Measurements from ENCODE around the gene MSX1.

MSX1 gene

DNA sequence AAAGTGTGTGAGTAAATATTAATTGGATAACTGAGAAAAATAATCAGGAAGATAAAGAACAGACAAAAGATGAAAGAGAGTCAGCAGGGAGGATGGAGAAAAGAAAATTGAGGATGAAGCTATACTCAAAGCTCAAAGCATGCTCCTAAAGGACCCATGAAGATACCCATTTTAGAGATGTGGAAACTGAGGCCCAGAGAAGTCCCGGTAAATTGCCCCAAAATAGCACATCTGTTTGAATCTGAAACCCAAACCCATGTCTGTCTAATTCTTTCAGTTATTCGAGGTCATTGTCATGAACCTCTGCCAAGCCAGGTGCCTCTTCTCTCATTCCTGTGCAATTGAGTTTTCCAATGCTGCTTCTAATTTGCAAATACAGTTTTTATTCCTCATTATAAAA, 29.6 kb upstream of the MSX1 start:
- no peak for ATAC-seq (replicated peaks)
- Mint-ChIP-seq H3K36me3 (peaks cover 4 to 6% of the 10 kb centered on the region in 2 donors), H3K4me1 (no peaks in the 10 kb centered on the region), H3K4me3 (no peak overlapping the region), H3K27ac (no peak overlapping the region), H3K27me3 (peaks cover 35 to 44% of the 10 kb centered on the region in 2 donors), H3K9me3 (peaks cover 15 to 18% of the 10 kb centered on the region in 2 donors)
- DNase-seq = no peak

DNA sequence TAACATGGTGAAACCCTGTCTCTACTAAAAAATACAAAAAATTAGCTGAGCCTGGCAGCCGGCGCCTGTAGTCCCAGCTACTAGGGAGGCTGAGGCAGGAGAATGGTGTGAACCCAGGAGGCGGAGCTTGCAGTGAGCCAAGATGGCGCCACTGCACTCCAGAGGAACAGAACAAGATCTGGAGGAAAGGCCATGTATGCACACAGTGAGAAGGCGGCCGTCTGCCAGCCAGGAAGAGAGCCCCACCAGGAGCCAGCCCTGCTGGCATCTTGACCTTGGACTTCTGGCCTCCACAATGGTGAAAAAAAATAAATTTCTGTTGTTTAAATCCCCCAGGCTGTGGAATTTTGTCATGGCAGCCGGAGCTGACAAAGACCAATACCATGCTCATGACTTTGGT, 28.2 kb upstream of the MSX1 start:
- H3K4me3 Mint-ChIP-seq = no peak overlapping the region
- peaks cover 9 to 14% of the 10 kb centered on the region in 2 donors for H3K9me3 Mint-ChIP-seq
- no peaks in the 10 kb centered on the region for H3K4me1 Mint-ChIP-seq
- peaks cover 4 to 7% of the 10 kb centered on the region in 2 donors for H3K36me3 Mint-ChIP-seq
- no peak for ATAC-seq (replicated peaks)
- DNase-seq = no peak
- peaks cover 34 to 51% of the 10 kb centered on the region in 2 donors for H3K27me3 Mint-ChIP-seq
- no peak overlapping the region for H3K27ac Mint-ChIP-seq

DNA sequence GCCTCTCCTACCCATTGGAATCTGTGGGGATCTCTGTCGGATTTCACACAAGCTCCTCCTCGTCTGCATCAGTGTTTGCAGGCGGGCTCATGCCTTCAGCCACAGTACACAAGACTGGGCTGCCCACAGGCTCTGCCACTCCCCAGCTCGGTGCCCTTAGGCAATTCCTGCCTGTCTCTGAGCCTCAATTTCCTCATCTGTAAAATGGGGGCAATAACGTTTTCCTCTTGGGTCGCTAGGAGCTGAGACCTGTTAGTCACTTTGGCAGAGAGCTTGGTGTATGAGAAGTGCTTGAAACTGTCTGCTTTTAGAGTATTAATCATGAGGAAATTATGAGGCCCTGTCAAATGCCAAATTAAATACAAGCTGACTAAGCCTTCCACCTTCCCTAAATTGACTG, 27.6 kb upstream of the MSX1 start:
- H3K36me3 Mint-ChIP-seq = peaks cover 4 to 7% of the 10 kb centered on the region in 2 donors
- no peak overlapping the region for H3K27ac Mint-ChIP-seq
- DNase-seq = no peak
- H3K27me3 Mint-ChIP-seq = peaks cover 34 to 56% of the 10 kb centered on the region in 2 donors
- no peaks in the 10 kb centered on the region for H3K4me1 Mint-ChIP-seq
- H3K9me3 Mint-ChIP-seq = peaks cover 9 to 14% of the 10 kb centered on the region in 2 donors
- ATAC-seq (replicated peaks) = no peak
- no peak overlapping the region for H3K4me3 Mint-ChIP-seq

DNA sequence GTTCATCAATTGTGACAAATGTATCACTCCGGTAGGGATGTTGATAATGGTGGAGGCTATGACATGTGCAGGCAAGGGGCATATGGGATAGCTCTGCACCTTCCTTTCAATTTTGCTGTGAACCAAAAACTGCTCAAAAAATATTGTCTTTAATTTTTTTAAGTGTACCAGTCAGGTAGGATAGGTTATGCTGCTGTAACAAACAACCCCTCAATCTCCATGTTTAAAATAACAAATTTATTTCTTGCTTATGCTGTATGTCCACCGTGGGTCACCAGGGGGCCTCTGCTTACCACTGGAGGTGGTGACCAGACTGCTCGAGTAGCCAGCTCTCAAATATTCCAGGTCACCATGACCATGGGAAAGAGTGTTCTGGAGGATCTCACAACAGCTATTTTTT, 23.4 kb upstream of the MSX1 start:
- Mint-ChIP-seq H3K4me3 (no peak overlapping the region), H3K9me3 (peaks cover 9 to 14% of the 10 kb centered on the region in 2 donors), H3K27me3 (peaks cover 35 to 43% of the 10 kb centered on the region in 2 donors), H3K4me1 (no peaks in the 10 kb centered on the region), H3K36me3 (peaks cover 4 to 7% of the 10 kb centered on the region in 2 donors), H3K27ac (no peak overlapping the region)
- ATAC-seq (replicated peaks) (no peak), DNase-seq (no peak)

DNA sequence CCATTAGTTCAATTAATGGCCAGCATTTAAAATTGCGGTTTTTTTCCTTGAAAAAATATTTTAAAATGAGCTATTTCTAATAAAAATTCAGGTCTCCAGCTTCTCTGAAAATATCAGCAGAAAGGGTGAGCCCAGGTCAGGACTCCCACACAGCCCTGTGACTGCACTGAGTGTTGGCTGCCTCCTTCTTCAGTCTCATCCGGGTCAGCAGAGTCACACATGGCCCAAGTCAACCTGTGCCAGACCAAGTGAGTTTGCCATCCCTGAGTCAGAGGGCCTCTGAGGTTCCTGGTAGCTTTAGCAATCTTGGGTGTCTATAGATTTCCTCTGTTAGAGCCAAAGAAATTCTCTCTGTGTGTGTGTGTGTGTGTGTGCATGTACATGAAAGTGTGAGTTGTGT, 22.1 kb upstream of the MSX1 start:
- Mint-ChIP-seq H3K36me3 (peaks cover 4 to 7% of the 10 kb centered on the region in 2 donors), H3K4me1 (no peaks in the 10 kb centered on the region), H3K27ac (no peak overlapping the region), H3K9me3 (peaks cover 9 to 14% of the 10 kb centered on the region in 2 donors), H3K4me3 (no peak overlapping the region), H3K27me3 (peaks cover 40 to 44% of the 10 kb centered on the region in 2 donors)
- no peak for ATAC-seq (replicated peaks)
- DNase-seq = no peak

DNA sequence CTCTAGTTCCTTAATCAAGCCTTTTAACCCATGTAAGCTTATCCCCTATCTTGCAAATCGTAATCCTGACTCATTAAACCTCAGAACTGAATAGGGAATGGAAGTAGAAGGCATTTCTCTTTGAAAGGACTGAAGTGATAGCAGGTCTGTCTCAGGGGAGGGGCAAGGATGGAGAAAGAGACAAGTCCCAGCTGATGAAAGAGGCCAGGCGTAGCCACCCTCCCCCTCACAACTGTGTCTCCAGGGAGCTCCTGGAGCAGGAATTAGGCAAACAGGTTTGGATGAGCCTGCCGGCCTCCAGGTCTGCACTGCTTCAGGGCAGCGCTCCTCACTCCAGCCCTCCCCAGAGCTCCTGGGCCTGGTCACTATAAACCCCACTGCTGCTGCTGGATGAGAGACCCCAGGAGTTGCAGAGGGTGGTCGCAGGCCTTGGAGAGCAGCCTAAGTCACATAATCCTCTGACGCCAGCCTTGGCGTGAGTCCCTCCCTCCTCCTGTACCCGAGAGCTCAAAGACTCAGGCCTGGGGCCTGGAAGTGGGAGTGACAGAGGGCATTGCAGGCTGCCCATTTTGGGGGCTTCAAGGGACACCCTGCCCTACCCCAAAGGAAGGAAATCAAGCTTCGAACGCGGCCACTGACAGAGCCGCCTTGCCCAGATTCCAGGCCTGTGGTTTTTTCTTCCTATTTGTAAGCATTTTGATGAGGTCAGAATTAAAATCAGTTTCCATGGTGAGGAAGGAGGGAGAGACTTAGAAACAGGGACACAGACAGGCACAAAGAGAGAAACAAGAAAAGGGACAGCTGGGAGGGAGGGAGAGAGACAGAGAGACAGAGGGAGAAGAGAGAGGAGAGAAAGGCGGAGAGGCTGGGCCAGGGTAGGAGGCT, 21.2 kb upstream of the MSX1 start:
- Mint-ChIP-seq H3K9me3 (peaks cover 9 to 14% of the 10 kb centered on the region in 2 donors), H3K4me1 (no peaks in the 10 kb centered on the region), H3K27ac (no peak overlapping the region), H3K4me3 (no peak overlapping the region), H3K36me3 (peaks cover 4 to 7% of the 10 kb centered on the region in 2 donors), H3K27me3 (peaks cover 44 to 52% of the 10 kb centered on the region in 2 donors)
- no peak for DNase-seq
- ATAC-seq (replicated peaks) = no peak

DNA sequence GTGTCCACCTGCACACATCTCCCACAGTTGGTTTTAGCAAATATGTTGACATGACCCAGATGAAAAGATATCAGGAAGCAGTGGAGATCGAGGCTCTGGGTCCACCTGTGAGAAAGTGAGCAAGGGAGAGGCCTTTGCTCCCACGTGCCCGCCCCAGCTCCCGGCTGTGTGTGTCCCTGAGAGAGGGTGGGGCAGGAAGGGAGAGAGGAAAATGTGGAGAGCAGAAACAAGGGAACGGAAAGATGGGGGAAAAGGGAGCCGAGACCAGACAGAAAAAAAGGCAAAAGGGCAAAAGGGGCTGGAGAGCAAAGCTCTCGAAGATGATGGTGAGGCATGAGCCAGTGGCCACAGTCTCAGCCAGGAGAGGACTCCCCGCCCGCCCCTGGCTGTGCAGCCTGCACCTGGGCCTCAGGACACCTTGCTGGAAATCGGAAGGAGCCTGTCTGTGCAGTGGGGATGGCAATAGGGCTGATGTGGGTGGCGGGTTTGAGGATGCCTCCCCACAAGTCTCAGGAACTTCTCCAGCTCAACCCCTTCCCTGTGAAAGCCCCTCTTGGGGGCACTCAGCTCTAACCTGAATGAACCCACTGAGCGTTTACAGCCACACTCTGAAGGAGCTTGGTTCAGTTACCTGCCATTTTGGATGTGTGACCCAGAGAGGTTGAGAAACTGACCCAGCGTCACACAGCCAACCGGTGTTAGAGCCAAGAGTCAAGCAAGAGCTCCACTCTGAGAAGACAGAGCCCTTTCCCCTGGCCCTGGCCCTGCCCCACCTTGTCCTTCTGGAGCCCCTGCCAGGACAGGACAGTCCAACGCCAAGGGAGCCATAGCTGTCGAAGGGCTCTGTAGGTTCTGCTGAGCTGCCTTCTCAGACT, 20.3 kb upstream of the MSX1 start:
- Mint-ChIP-seq H3K27me3 (peaks cover 42 to 60% of the 10 kb centered on the region in 2 donors), H3K4me3 (no peak overlapping the region), H3K36me3 (peaks cover 0 to 4% of the 10 kb centered on the region in 2 donors), H3K9me3 (peaks cover 8 to 9% of the 10 kb centered on the region in 2 donors), H3K27ac (no peak overlapping the region), H3K4me1 (no peaks in the 10 kb centered on the region)
- ATAC-seq (replicated peaks) (no peak), DNase-seq (no peak)

DNA sequence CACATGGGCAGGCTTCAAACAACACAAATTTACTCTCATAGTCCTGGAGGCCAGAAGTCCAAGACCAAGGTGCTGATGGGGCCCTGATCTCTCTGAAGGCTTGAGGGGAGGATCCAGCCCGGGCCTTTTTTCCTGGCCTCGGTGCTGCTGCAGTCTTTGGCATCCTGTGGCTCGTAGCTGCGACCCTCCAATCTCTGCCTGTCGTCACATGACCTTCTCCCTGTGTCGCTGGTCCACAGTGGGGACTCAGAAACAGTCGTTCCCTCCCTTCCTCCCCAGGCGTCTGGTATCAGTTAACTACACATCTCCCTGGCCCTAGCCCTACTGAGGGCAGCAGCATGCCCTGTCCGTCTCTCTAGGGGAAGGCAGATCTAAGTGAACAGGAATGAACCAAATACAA, 19.1 kb upstream of the MSX1 start:
- Mint-ChIP-seq H3K27ac (no peak overlapping the region), H3K4me1 (no peaks in the 10 kb centered on the region), H3K4me3 (no peak overlapping the region), H3K9me3 (peaks cover 0 to 2% of the 10 kb centered on the region in 2 donors), H3K27me3 (peaks cover 51 to 67% of the 10 kb centered on the region in 2 donors), H3K36me3 (peaks cover 3% of the 10 kb centered on the region in 2 donors)
- DNase-seq = no peak
- ATAC-seq (replicated peaks) = no peak

DNA sequence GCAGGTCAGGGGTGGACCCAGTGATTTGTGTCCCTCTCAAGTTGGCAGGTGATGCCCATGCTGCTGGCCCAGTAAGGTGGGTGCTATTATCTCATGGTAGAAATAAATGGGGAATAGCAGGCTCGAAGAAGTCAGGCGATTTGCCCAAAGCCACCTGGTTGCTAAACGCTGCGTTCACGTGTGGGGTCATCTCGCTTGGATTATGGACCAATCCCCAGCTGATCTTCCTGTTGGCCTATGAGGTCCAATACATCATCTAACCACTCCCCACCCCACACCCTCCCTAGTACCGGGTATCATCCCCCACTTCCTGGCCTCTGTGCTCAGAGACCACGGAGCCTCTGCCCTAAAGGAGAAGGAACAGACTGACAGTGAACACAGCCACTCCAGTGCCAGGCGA, 18.3 kb upstream of the MSX1 start:
- Mint-ChIP-seq H3K4me1 (no peaks in the 10 kb centered on the region), H3K36me3 (peaks cover 2 to 3% of the 10 kb centered on the region in 2 donors), H3K27me3 (peaks cover 51 to 72% of the 10 kb centered on the region in 2 donors), H3K9me3 (peaks cover 0 to under 1% of the 10 kb centered on the region in 2 donors), H3K27ac (no peak overlapping the region), H3K4me3 (no peak overlapping the region)
- no peak for ATAC-seq (replicated peaks)
- DNase-seq = no peak

DNA sequence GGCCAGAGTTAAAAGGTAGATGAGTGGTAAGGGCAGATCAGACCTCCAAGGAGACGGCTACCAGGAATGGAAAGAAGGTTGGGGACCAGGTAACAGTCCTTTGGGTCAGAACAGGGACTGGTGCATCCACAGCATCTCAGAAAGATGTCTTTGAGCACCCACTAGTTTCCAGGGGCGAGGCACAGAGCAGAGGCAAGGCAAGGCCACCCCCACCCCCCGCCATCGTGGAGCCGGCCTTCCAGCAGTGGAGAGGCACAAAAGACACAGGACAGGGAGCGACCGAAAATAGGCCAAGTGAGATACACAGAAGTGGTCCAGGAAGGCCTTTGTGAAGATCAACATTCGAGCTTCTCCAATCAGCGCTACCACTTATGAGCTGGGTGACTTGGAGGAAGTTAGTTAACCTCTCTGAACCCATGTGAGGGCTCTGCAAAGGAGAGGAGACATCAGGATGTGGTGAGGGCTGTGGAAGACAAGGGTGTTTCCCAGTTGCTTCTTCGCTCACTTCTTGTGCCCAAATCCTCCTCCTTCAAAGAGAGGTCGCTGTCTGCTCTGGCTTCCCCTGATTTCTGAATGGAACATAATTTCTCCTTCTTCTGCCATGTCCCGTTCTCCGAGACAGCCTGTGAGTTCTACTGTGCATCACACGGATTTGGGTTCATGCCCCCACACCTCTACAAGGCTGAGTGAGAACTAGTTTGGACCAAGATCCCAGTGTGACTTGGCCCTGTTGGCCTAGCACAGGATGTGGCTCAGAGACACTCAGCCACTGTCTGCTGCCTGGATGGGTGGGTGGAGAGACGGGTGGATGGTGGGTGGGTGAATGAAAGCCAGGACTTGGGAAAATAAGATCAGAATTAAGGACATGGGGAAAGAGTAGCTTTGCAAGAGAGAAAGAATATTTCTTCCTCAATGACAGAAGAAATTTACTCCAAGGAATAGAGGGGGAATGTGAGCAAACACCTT, 16.7 kb upstream of the MSX1 start:
- Mint-ChIP-seq H3K27ac (no peak overlapping the region), H3K9me3 (no peaks in the 10 kb centered on the region), H3K4me3 (no peak overlapping the region), H3K27me3 (peaks cover 58 to 77% of the 10 kb centered on the region in 2 donors), H3K4me1 (peaks cover 0 to 12% of the 10 kb centered on the region in 2 donors), H3K36me3 (peaks cover 1 to 3% of the 10 kb centered on the region in 2 donors)
- DNase-seq = no peak
- ATAC-seq (replicated peaks) = no peak

DNA sequence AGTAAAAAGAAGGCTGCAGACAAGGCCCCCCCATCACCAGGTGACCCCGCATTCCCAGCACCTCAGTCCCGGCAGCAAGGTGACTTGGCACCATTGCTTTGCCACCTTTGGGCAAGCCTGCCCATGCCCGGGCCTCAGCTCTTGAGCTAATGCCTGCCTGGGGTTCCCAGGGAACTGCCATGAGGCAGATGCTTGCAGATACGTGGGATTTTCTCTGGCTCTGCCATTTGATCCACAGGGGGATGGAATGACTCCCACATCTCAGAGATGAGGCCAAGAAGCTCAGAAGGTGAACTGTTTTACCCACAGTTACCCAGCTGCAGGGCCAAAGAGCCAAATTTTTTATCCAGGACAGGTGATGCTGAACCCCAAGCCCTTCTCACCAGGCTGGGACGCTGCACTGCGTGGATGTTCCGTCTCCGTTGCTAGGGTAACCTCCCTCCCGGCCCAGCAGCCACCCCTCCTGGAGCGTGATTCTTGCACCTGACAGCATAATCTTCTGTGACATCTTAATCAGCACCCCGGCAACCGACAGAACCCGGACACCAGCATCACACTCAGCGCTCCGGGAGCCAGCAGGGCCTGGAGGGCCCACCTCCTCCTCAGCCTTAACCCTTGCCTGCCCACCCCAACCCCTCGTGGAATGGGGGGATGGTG, 15.7 kb upstream of the MSX1 start:
- Mint-ChIP-seq H3K4me1 (peaks cover 0 to 12% of the 10 kb centered on the region in 2 donors), H3K4me3 (no peak overlapping the region), H3K9me3 (no peaks in the 10 kb centered on the region), H3K27ac (no peak overlapping the region), H3K27me3 (peaks cover 61 to 81% of the 10 kb centered on the region in 2 donors), H3K36me3 (peaks cover 1 to 3% of the 10 kb centered on the region in 2 donors)
- DNase-seq (no peak), ATAC-seq (replicated peaks) (no peak)

DNA sequence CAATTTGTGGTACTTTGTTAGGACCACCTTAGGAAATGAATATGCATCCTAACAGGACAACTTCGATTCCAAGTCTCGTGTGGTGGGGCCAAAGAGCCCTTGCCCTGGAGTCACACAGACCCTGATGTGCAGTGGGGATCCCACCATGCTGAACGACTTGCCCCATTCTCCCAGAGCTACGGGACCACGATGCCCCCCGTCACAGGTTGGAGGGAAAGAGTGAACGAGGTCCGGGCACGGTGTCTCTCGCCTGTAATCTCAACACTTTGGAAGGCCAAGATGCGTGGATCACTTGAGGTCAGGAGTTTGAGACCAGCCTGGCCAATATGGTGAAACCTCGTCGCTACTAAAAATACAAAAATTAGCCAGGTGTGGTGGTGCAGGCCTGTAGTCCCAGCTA, 14.4 kb upstream of the MSX1 start:
- Mint-ChIP-seq H3K27ac (no peak overlapping the region), H3K4me3 (no peak overlapping the region), H3K27me3 (peaks cover 55 to 87% of the 10 kb centered on the region in 2 donors), H3K4me1 (peaks cover 0 to 12% of the 10 kb centered on the region in 2 donors), H3K36me3 (peaks cover 1 to 3% of the 10 kb centered on the region in 2 donors), H3K9me3 (no peaks in the 10 kb centered on the region)
- no peak for ATAC-seq (replicated peaks)
- DNase-seq = no peak

DNA sequence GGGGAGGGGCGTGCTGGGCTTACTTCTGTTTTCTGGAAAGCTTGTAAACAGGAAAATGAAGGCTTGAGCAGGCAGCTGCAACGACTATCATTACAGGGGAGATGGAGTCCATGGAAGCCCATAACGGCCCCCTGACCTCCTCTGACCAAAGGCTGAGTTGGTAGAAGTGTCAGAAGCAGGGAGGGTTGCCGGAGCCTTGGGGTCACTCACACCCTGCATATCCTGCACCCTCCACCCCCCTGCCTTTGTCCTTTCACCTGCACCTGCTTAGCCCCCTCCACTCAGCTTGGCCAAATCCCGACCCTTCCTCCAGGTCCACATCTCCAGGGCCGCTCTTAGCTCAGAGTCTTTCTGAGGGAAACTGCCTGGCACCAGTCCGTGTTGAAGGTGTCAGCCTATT, 12.5 kb upstream of the MSX1 start:
- H3K27ac Mint-ChIP-seq = no peak overlapping the region
- DNase-seq (no peak), ATAC-seq (replicated peaks) (no peak)
- H3K27me3 Mint-ChIP-seq = peaks cover 59 to 91% of the 10 kb centered on the region in 2 donors
- no peaks in the 10 kb centered on the region for H3K9me3 Mint-ChIP-seq
- H3K4me1 Mint-ChIP-seq = peaks cover 0 to 13% of the 10 kb centered on the region in 2 donors
- H3K36me3 Mint-ChIP-seq = peaks cover 1 to 3% of the 10 kb centered on the region in 2 donors
- H3K4me3 Mint-ChIP-seq = no peak overlapping the region
